Upper lobe of left lung (tissue), 4 donors: ENCODE measurements around the gene SLC7A6.

Experiments used
- CTCF ChIP-seq, 6 experiments: fragments of 450-650 bp in 4 of 6; fragments of 200-600 bp in 2 of 6; sonication (generic) in 2 of 6; IDR thresholded peaks; one replicate each; pipeline ENCODE4 v1.5.1; 2016 to 2019; ENCODE audit warnings: antibody characterized with exemption in 6 of 6
- EP300 ChIP-seq, 4 donors: sonication (generic); formaldehyde crosslinking; IDR thresholded peaks; one replicate each; pipeline ENCODE4 v1.5.1; 2017; ENCODE audit warnings: antibody characterized with exemption in 4 of 4, control low read depth in 2 of 4
- POLR2A ChIP-seq, 4 donors: fragments of 450-650 bp; IDR thresholded peaks; one replicate each; pipeline ENCODE4 v1.5.1; 2016 to 2017; ENCODE audit warnings: antibody characterized with exemption in 4 of 4, mild to moderate bottlenecking in 2 of 4

- TF ChIP-seq POLR2A (IDR thresholded peaks at IDR 0.05), result no peak
- TF ChIP-seq CTCF (IDR thresholded peaks at IDR 0.05), result no peak
- no peak for TF ChIP-seq EP300 (IDR thresholded peaks at IDR 0.05)
Observed at GRCh38 chr16:68230956-68231355, 33.4 kb upstream of the SLC7A6 start.
